AG04450 (cell line): ENCODE data around the gene AUH. TPM values are rescaled to one million over a fixed set of nuclear protein-coding genes. Genes with fewer than 3 reads are reported as not detected.

Experiments
- CTCF ChIA-PET: fragments of 300-600, 350-600 bp; formaldehyde crosslinking; extraction: SDS; loops from one replicate; lab custom pipeline; 2022; ENCODE audit warnings: antibody characterized with exemption, inconsistent platforms; lab: Charles Lee
- POLR2A ChIA-PET: fragments of 350-600 bp; formaldehyde crosslinking; extraction: SDS; loops from one replicate; lab custom pipeline; 2021; ENCODE audit warnings: antibody characterized with exemption, inconsistent platforms; lab: Yijun Ruan, JAX
- DNase-seq: peaks from one replicate; pipeline ENCODE4 v3.0.0-alpha.2; 2011; ENCODE audit warnings: low read depth, low spot score
- H3K27ac ChIP-seq: one replicate; pipeline ENCODE4 v1.5.1; 2012; ENCODE audit warnings: low read depth, low read length, control low read depth
- H3K27me3 ChIP-seq: one replicate; pipeline ENCODE4 v1.6.0; 2012; ENCODE audit warnings: low read length; ENCODE audit not compliant: control insufficient read depth, insufficient read depth
- H3K4me3 ChIP-seq: 2 replicates; pipeline ENCODE4 v1.5.1; 2011; ENCODE audit warnings: mild to moderate bottlenecking, low read depth, low read length, control low read depth
- H3K9me3 ChIP-seq: 2 replicates; pipeline ENCODE4 v1.5.1; 2012; ENCODE audit warnings: low read length; ENCODE audit not compliant: control insufficient read depth, insufficient read depth
- polyA plus RNA-seq: library from polyadenylated mRNA; depleted of rRNA; stranded (reverse); fragments of >200 nt; gene quantifications from 2 replicates; pipeline ENCODE4 v1.2.3, GENCODE V29; 2011
- TF ChIP-seq, protein P1 (sequence below): IDR thresholded peaks from 2 replicates; pipeline ENCODE4 v1.5.1; 2011; ENCODE audit warnings: low read depth, low read length, control low read depth, inconsistent platforms

Gene AUH
- polyA plus RNA-seq, 1 experiment: 9.1 TPM

- H3K9me3 ChIP-seq: peaks cover 5% of the 10 kb centered on the region
- H3K27me3 ChIP-seq: no peaks in the 10 kb centered on the region
- DNase-seq: no peak
- ChIA-PET CTCF (interaction anchor here (0.6 to 1.5 kb wide), 3 partner anchors 23 to 278 kb away, joined by 3 to 9 read pairs (median 6); no protein-coding TSS in a partner anchor), POLR2A (interaction anchor here (0.6 to 1.3 kb wide), 6 partner anchors 13 to 130 kb away, joined by 3 to 12 read pairs (median 4); no protein-coding TSS in a partner anchor)
- no peak overlapping the region for H3K4me3 ChIP-seq
- TF ChIP-seq, protein P1, sequence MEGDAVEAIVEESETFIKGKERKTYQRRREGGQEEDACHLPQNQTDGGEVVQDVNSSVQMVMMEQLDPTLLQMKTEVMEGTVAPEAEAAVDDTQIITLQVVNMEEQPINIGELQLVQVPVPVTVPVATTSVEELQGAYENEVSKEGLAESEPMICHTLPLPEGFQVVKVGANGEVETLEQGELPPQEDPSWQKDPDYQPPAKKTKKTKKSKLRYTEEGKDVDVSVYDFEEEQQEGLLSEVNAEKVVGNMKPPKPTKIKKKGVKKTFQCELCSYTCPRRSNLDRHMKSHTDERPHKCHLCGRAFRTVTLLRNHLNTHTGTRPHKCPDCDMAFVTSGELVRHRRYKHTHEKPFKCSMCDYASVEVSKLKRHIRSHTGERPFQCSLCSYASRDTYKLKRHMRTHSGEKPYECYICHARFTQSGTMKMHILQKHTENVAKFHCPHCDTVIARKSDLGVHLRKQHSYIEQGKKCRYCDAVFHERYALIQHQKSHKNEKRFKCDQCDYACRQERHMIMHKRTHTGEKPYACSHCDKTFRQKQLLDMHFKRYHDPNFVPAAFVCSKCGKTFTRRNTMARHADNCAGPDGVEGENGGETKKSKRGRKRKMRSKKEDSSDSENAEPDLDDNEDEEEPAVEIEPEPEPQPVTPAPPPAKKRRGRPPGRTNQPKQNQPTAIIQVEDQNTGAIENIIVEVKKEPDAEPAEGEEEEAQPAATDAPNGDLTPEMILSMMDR: no peak
- H3K27ac ChIP-seq: peak overlapping the region; percentile 100
Measured at GRCh38 chr9:91192381-91193086, 169.2 kb downstream of the AUH start.

DNA sequence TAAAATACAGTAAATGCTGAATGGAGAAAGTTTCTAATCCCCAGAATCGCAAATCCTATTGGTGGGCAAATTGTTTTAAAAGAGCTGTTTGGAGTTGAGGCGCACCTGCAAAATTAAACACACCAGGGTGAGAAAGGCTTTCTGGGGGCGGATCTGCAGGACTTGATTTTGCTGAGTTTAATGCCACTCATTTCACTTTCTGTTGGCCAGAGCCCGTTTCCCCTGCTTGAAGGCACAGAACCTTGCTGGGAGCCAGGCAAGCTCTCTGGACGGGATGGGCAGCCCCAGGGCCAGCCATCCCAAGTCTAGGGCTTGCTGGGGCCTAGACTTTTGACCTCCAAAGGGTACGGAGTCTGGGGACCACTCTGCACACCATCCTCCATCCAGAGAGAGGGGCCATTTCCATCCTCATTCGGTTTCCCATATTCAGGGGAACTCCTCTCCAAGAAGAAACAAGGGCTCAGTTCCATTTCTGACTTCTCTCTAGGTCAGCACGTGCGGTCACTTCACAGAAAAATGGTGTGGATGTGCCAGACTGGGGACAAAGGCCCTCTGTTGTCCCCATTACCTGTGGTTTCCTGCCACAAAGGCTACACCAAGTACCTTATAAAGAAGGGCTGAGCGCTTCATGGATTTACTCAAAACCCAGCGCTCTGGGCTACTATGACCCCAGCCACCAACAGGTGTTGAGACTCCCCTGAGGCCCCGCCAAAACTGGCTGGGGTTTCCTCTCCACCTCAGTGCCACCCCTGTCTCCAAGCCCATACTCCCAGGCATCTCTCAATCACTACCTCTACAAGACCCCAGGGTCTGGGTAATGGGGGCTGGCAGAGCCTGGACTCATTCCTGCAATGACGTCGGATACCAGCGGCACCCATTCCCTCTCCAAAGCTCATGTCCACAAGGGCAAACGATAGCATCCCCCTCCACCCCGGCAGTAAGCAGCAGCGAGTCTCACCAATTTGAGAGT, 170.0 kb downstream of the AUH start:
- H3K9me3 ChIP-seq: peaks cover 5% of the 10 kb centered on the region
- peak overlapping the region; percentile 100 for H3K27ac ChIP-seq
- TF ChIP-seq, protein P1: no peak
- no peak for DNase-seq
- ChIA-PET CTCF (interaction anchor here (1.5 kb wide), 1 partner anchor 277 kb away, joined by 9 read pairs; no protein-coding TSS in a partner anchor), POLR2A (no interaction called here)
- no peaks in the 10 kb centered on the region for H3K27me3 ChIP-seq
- H3K4me3 ChIP-seq: no peak overlapping the region

DNA sequence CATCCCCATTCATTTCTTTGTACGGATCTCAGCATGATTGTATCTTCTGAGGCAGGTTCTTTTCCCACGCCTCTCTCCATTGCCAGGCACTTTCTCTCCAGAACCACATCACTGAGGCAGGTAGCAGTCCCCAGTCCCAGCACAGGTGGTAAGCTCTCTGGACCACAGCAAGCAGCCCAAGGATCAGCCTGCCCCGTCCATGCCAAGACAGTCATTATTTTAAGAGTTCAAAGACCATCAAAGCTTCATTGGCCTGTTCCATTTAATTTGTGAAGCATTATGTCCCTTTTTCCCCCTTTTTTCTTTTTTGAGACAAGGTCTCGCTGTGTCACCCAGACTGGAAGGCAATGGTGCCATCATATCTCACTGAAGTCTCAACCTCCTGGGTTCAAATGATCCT, 171.7 kb downstream of the AUH start:
- Histone ChIP-seq H3K4me3 (no peak overlapping the region), H3K27me3 (no peaks in the 10 kb centered on the region), H3K9me3 (peaks cover 5% of the 10 kb centered on the region), H3K27ac (no peak overlapping the region)
- TF ChIP-seq, protein P1: no peak
- CTCF ChIA-PET: no interaction called here
- no peak for DNase-seq
- POLR2A ChIA-PET: no interaction called here

DNA sequence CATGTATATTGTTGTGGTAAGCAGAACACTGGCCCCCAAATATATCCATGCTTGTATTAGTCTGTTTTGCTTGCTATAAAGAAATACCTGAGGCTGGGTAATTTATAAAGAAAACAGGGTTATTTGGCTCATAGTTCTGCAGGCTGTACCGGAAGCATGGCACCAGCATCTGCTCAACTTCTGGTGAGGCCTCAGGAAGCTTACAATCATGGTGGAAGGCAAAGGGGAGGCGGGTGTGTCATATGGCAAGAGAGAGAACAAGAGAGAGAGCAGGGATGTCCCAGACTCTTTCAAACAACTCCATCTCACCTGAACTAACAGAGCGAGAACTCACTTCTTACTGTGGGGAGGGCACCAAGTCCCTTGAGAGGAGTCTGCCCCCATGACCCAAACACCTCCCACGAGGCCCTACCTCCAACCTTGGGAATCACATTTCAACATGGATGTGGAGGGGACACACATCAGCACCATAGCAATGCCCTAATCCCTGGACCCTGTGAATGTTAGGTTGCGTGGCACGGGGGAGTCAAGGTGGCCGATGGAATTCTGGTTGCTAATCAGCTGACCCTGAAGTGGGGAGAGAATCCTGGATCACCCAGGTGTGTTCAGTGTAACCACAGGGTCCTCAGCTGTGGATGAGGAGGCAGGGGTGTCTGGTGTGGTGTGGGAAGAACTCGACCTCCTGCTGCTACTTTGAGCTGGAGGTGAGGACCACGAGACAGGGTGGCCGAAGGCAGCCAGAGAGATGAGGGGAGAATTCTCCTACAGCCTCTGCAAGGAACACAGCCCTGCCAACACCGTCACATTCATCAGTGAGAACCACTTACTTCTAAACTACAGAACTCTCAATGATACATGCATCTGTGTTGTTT, 172.8 kb downstream of the AUH start:
- POLR2A ChIA-PET: no interaction called here

More for the DNA sequence above, 172.8 kb downstream of the AUH start:
- DNase-seq: no peak
- TF ChIP-seq, protein P1: no peak
- Histone ChIP-seq H3K4me3 (no peak overlapping the region), H3K9me3 (peaks cover 5% of the 10 kb centered on the region), H3K27me3 (no peaks in the 10 kb centered on the region), H3K27ac (no peak overlapping the region)
- CTCF ChIA-PET: no interaction called here
